Memory B cell (primary cell): ENCODE results near the gene CROCC2.

ENCODE experiments used
- ATAC-seq: fragments of 150-1000 bp; cut with Tn5 transposase; 2 replicates; pipeline ENCODE4 v1.10.0; 2021; ENCODE audit warnings: low read depth, mild to moderate bottlenecking, moderate library complexity
- DNase-seq, 2 donors: peaks; one replicate each; pipeline ENCODE4 v3.0.0; 2022; ENCODE audit warnings: low spot score in 2 of 2
- H3K27ac Mint-ChIP-seq: one replicate; pipeline ENCODE4 v1.8.0; 2022; ENCODE audit warnings: mild to moderate bottlenecking, moderate library complexity, mixed read lengths
- H3K27me3 Mint-ChIP-seq: one replicate; pipeline ENCODE4 v1.8.0; 2022; ENCODE audit warnings: mixed read lengths
- H3K36me3 Mint-ChIP-seq: one replicate; pipeline ENCODE4 v1.8.0; 2022; ENCODE audit warnings: mild to moderate bottlenecking, mixed read lengths
- H3K4me1 Mint-ChIP-seq: one replicate; pipeline ENCODE4 v1.8.0; 2022; ENCODE audit warnings: mixed read lengths
- H3K4me3 Mint-ChIP-seq: one replicate; pipeline ENCODE4 v1.8.0; 2022; ENCODE audit warnings: mild to moderate bottlenecking, moderate library complexity, mixed read lengths
- H3K9me3 Mint-ChIP-seq: one replicate; pipeline ENCODE4 v1.8.0; 2022; ENCODE audit warnings: mixed read lengths

The CROCC2 gene

GRCh38 chr2:240906141-240906910 is at the start of gene CROCC2:
CROCC2 (plus strand) TSS chr2:240906336; CDS start chr2:240906514, 178 bp downstream.
- ATAC-seq = no peak
- peaks cover 2% of the 10 kb centered on the region for H3K27me3 Mint-ChIP-seq
- no peak within 1 kb of the TSS for H3K27ac Mint-ChIP-seq
- H3K36me3 Mint-ChIP-seq = no peaks in the 10 kb centered on the region
- no peaks in the 10 kb centered on the region for H3K4me1 Mint-ChIP-seq
- H3K4me3 Mint-ChIP-seq = no peak within 1 kb of the TSS
- DNase-seq = no peak
- H3K9me3 Mint-ChIP-seq = no peaks in the 10 kb centered on the region

- Mint-ChIP-seq H3K27me3 (peaks cover 8% of the 10 kb centered on the region), H3K27ac (no peak overlapping the region), H3K36me3 (peaks cover 3% of the 10 kb centered on the region), H3K4me1 (no peaks in the 10 kb centered on the region), H3K9me3 (peaks cover 3% of the 10 kb centered on the region), H3K4me3 (no peak overlapping the region)
- no peak for DNase-seq
- no peak for ATAC-seq
Observed at GRCh38 chr2:240857039-240858008, 48.8 kb upstream of the CROCC2 start.

GRCh38 chr2:240858321-240858720 is 47.8 kb upstream of the CROCC2 start:
- no peak overlapping the region for H3K27ac Mint-ChIP-seq
- DNase-seq = no peak
- H3K4me1 Mint-ChIP-seq = no peaks in the 10 kb centered on the region
- H3K4me3 Mint-ChIP-seq = no peak overlapping the region
- H3K9me3 Mint-ChIP-seq = peaks cover 3% of the 10 kb centered on the region
- ATAC-seq = no peak
- H3K36me3 Mint-ChIP-seq = peaks cover 3% of the 10 kb centered on the region
- H3K27me3 Mint-ChIP-seq = peaks cover 8% of the 10 kb centered on the region

GRCh38 chr2:240858871-240859270 is 47.3 kb upstream of the CROCC2 start:
- DNase-seq (no peak), ATAC-seq (no peak)
- no peaks in the 10 kb centered on the region for H3K4me1 Mint-ChIP-seq
- H3K36me3 Mint-ChIP-seq = peaks cover 3% of the 10 kb centered on the region
- peaks cover 3% of the 10 kb centered on the region for H3K9me3 Mint-ChIP-seq
- H3K4me3 Mint-ChIP-seq = no peak overlapping the region
- H3K27ac Mint-ChIP-seq = no peak overlapping the region
- H3K27me3 Mint-ChIP-seq = peaks cover 8% of the 10 kb centered on the region

GRCh38 chr2:240861547-240861946 is 44.6 kb upstream of the CROCC2 start:
- Mint-ChIP-seq H3K27ac (no peak overlapping the region), H3K9me3 (no peaks in the 10 kb centered on the region), H3K4me3 (no peak overlapping the region), H3K36me3 (no peaks in the 10 kb centered on the region), H3K27me3 (peaks cover 11% of the 10 kb centered on the region), H3K4me1 (no peaks in the 10 kb centered on the region)
- ATAC-seq (no peak), DNase-seq (no peak)

GRCh38 chr2:240864475-240864874 is 41.7 kb upstream of the CROCC2 start:
- no peak for DNase-seq
- Mint-ChIP-seq H3K27me3 (peaks cover 7% of the 10 kb centered on the region), H3K9me3 (no peaks in the 10 kb centered on the region), H3K27ac (no peak overlapping the region), H3K36me3 (no peaks in the 10 kb centered on the region), H3K4me1 (no peaks in the 10 kb centered on the region), H3K4me3 (no peak overlapping the region)
- no peak for ATAC-seq

- no peak for ATAC-seq
- H3K9me3 Mint-ChIP-seq = no peaks in the 10 kb centered on the region
- H3K27ac Mint-ChIP-seq = no peak overlapping the region
- no peaks in the 10 kb centered on the region for H3K36me3 Mint-ChIP-seq
- H3K4me3 Mint-ChIP-seq = no peak overlapping the region
- H3K27me3 Mint-ChIP-seq = peaks cover 5% of the 10 kb centered on the region
- no peaks in the 10 kb centered on the region for H3K4me1 Mint-ChIP-seq
- DNase-seq = no peak
Observed at GRCh38 chr2:240865391-240865790, 40.7 kb upstream of the CROCC2 start.

- no peak for DNase-seq
- H3K36me3 Mint-ChIP-seq = no peaks in the 10 kb centered on the region
- no peak within 1 kb of the TSS for H3K27ac Mint-ChIP-seq
Observed at GRCh38 chr2:240868286-240869108, 37.6 kb upstream of the CROCC2 start, which contains the start of gene AGXT. AGXT (plus strand) TSS chr2:240868824; CDS start chr2:240868866, 42 bp downstream.

GRCh38 chr2:240869109-240869955 is 36.8 kb upstream of the CROCC2 start:
- DNase-seq = no peak
- H3K27me3 Mint-ChIP-seq = peaks cover 6% of the 10 kb centered on the region
- H3K36me3 Mint-ChIP-seq = no peaks in the 10 kb centered on the region
- no peak overlapping the region for H3K4me3 Mint-ChIP-seq
- H3K4me1 Mint-ChIP-seq = no peaks in the 10 kb centered on the region
- ATAC-seq = no peak
- H3K9me3 Mint-ChIP-seq = no peaks in the 10 kb centered on the region
- H3K27ac Mint-ChIP-seq = no peak overlapping the region

More at GRCh38 chr2:240868286-240869108, 37.6 kb upstream of the CROCC2 start, which contains the start of gene AGXT:
- no peak for ATAC-seq
- Mint-ChIP-seq H3K4me3 (no peak within 1 kb of the TSS), H3K9me3 (no peaks in the 10 kb centered on the region), H3K4me1 (no peaks in the 10 kb centered on the region), H3K27me3 (peaks cover 6% of the 10 kb centered on the region)

- Mint-ChIP-seq H3K27ac (no peak overlapping the region), H3K27me3 (peaks cover 6% of the 10 kb centered on the region), H3K4me1 (no peaks in the 10 kb centered on the region), H3K9me3 (no peaks in the 10 kb centered on the region), H3K36me3 (no peaks in the 10 kb centered on the region), H3K4me3 (no peak overlapping the region)
- no peak for ATAC-seq
- no peak for DNase-seq
Observed at GRCh38 chr2:240869956-240870875, 35.9 kb upstream of the CROCC2 start.

GRCh38 chr2:240871071-240871958 is 34.8 kb upstream of the CROCC2 start:
- Mint-ChIP-seq H3K27ac (no peak overlapping the region), H3K9me3 (no peaks in the 10 kb centered on the region), H3K36me3 (no peaks in the 10 kb centered on the region), H3K4me1 (no peaks in the 10 kb centered on the region), H3K4me3 (no peak overlapping the region), H3K27me3 (peaks cover 3% of the 10 kb centered on the region)
- ATAC-seq (no peak), DNase-seq (no peak)
